Retinal pigment epithelial cell (primary cell): ENCODE results near the gene RASGRP2.

Experiments used
- DNase-seq: peaks from one replicate; pipeline ENCODE4 v3.0.0-alpha.2; 2010; ENCODE audit warnings: low read depth
- H3K4me3 ChIP-seq: 2 replicates; pipeline ENCODE4 v1.5.1; 2011; ENCODE audit warnings: mild to moderate bottlenecking, low read length, control low read depth, moderate library complexity
- CTCF ChIP-seq: conservative IDR thresholded peaks from 2 replicates; pipeline ENCODE4 v1.5.1; 2011; ENCODE audit warnings: low read depth, low read length, control low read depth, inconsistent platforms

The RASGRP2 gene

DNA sequence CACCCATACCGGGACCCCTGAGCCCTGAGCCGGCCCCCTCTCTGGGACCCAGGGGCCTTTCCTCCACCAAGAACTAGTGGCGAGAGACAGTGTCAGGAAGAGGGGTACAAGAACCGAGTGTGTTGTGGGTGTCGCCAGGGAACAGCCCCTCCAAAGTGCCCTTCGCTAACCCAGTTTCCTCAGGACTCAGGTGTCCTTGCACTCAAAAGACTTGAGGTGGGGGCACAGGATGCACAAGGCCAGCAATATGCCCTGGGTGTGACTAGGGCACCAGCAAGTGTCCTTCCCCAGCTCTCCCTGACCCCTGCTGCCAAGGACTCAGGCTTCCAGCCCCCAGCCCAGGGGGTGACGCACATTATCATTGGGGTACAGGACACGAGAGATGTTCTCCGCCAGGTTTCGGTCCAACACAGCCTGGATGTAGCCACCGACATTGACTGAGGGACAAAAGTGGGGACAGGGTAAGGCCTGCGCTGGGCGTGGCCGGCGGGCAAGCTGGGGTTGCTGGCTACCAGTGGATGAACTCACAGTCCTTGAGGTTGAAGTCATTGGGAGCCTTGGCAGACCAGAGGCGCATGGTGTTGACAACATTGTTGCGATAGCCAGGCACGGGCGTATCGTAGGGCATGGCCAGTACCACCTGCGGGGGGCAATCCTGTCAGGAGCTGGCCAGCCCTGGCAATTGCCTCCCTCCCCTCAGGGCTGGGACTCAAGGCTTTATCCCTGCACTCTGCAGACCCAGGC, 11.1 kb upstream of the RASGRP2 start:
- no peak for TF ChIP-seq CTCF
- H3K4me3 ChIP-seq = no peak overlapping the region
- DNase-seq = no peak

DNA sequence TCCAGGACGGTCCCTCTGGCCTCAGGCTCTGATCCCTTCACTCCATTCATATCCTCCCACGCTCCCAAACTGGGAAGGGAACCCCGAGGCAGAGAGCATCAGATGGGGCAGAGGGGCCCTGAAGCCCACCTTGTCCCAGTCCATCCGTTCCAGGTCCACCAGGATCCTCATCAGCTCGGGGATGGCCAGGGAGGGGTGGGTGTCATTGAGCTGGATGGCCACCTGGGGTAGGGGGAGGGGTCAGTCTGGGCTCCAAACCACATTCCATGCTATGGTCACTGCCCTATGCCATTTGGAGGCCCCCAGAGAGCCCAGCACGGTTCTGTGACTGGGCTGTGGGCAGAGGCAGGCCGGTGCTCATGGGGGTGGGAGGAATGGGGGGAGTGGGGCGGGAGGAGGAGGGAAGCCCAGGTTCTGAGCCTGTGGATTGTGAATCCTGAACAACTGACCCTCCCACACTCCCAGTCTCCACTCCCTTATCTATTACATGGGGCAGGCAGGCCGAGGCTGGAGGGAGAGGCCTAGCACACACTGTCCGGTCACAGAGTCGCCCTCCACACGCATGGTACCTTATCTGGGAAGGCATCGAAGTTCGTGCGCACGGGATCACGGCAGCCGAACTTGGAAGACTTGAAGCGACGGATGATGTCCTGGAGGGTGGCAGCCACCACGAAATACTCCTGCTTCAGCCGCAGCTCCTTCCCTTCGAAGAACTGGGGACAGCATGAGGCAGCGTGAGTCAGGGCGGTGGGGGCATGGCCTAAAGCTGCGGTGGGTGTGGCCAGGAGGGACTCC, 10.4 kb upstream of the RASGRP2 start:
- H3K4me3 ChIP-seq = no peak overlapping the region
- TF ChIP-seq CTCF = no peak
- DNase-seq = no peak

DNA sequence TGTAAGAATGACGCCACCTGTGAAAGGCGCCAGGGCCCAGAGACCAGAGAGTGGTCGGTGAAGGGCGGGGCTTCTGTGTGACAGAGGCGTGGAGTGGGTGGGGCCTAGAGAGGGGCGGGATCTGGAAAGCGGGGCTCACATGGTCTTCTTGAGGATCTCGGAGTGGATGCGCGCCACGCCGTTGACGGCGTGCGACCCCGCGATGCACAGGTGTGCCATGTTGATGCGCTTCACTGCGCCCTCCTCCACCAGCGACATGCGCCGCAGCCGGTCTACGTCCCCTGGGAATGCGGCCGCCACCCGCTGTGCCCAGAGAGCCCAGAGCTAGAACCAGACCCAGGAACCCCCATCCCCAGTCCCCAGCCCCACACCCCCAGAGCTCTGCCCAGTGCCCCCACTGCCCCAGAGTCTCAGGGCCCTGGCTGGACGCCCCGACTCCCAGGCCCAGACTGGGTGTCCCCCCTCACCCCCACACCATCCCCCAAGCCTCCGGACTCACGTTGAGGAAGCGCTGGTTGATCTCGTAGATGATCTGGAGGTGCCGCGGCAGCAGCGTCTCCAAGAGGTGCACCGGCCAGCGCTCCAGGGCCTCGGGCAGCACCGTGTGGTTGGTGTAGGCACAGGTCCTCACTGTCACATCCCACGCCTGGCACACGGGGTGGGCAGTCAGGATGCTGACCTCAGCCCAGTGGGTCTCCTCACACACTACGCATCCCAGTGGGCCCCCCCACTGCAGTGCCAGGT, 9.6 kb upstream of the RASGRP2 start:
- H3K4me3 ChIP-seq = no peak overlapping the region
- no peak for DNase-seq
- TF ChIP-seq CTCF = no peak

- DNase-seq = no peak
- no peak for TF ChIP-seq CTCF
- H3K4me3 ChIP-seq = no peak overlapping the region
Observed at GRCh38 chr11:64753019-64753379, 9.1 kb upstream of the RASGRP2 start.

DNA sequence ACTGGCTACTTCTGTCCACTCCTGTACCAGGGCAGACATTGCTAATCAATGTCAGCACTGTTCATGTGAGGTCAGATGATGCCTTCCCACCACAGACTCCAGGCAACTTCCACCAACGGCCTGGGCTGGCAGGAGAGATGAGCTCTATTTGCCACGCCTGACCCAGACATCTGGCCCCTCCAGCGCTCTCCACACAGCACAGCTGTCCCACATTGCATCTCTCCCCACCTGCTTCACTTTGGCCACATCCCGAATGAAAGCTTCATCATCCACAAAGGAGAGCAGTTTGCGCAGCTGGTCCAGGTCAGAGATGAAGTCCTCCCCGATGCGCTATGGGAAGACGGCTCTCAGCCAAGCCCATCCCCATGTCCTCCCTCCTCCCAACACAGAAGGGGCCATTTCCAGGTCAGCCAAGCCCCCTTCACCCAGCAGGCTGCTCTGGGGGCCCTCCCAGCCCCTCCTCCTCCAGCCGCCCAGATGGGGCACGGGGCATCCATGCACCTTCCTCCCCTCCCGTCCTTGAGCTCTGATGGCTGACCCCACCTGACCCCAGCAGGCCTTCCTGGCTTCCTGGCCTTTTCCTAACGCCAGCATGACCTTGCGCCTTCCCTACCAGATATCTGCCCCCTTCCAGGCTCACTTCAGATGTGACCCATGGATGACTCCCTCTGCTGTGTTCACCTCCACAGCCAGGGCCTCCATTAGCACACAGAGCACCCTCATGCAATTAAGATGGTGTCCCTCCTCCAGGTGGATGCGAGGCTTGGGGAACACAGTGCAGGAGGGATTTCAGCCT, 8.4 kb upstream of the RASGRP2 start:
- DNase-seq = no peak
- H3K4me3 ChIP-seq = no peak overlapping the region
- no peak for TF ChIP-seq CTCF

GRCh38 chr11:64751580-64751979, 7.6 kb upstream of the RASGRP2 start:
- TF ChIP-seq CTCF = no peak
- no peak overlapping the region for H3K4me3 ChIP-seq
- no peak for DNase-seq
